OCI-LY1 (cell line): ENCODE data around the gene ADD1.

Source experiments
- H2AFZ ChIP-seq: fragments of 200-600 bp; sonication (generic), shearing (Covaris generic); 2 replicates; pipeline ENCODE4 v1.6.0; 2014; ENCODE audit warnings: antibody characterized with exemption, mild to moderate bottlenecking, low read length
- H3F3A ChIP-seq: fragments of 200-600 bp; sonication (generic), shearing (Covaris generic); 2 replicates; pipeline ENCODE4 v1.6.0; 2014; ENCODE audit warnings: mild to moderate bottlenecking, antibody characterized with exemption, low read length, moderate library complexity; ENCODE audit not compliant: insufficient read depth
- H3K27ac ChIP-seq: fragments of 200-600 bp; sonication (generic); 2 replicates; pipeline ENCODE4 v1.5.1; 2014; ENCODE audit warnings: low read length, mixed run types, mild to moderate bottlenecking, low read depth; ENCODE audit not compliant: poor library complexity, severe bottlenecking
- H3K27me3 ChIP-seq: fragments of 200-600 bp; sonication (generic); 2 replicates; pipeline ENCODE4 v1.6.0; 2014; ENCODE audit warnings: antibody characterized with exemption, mild to moderate bottlenecking, low read length, moderate library complexity; ENCODE audit not compliant: insufficient read depth
- H3K36me3 ChIP-seq: fragments of 200-600 bp; sonication (generic); 2 replicates; pipeline ENCODE4 v1.6.1; 2014; ENCODE audit warnings: mild to moderate bottlenecking, antibody characterized with exemption, low read length, moderate library complexity, mixed read lengths; ENCODE audit not compliant: insufficient read depth
- H3K4me1 ChIP-seq: fragments of 200-600 bp; sonication (generic); 2 replicates; pipeline ENCODE4 v1.5.1; 2014; ENCODE audit warnings: mild to moderate bottlenecking, low read length, moderate library complexity; ENCODE audit not compliant: insufficient read depth, severe bottlenecking
- H3K4me2 ChIP-seq: fragments of 200-600 bp; sonication (generic), shearing (Covaris generic); 2 replicates; pipeline ENCODE4 v1.6.1; 2014; ENCODE audit warnings: low read length
- H3K4me3 ChIP-seq: fragments of 200-600 bp; sonication (generic); 2 replicates; pipeline ENCODE4 v1.5.1; 2014; ENCODE audit warnings: low read length, low read depth, mild to moderate bottlenecking, mixed read lengths; ENCODE audit not compliant: poor library complexity, severe bottlenecking
- H3K79me2 ChIP-seq: fragments of 200-600 bp; shearing (Covaris generic); 2 replicates; pipeline ENCODE4 v1.6.1; 2016; ENCODE audit warnings: mixed run types, low read length, mixed read lengths; ENCODE audit not compliant: insufficient read depth
- H3K9ac ChIP-seq: fragments of 200-600 bp; sonication (generic), shearing (Covaris generic); 2 replicates; pipeline ENCODE4 v1.6.1; 2014; ENCODE audit warnings: mild to moderate bottlenecking, low read length, mixed read lengths
- H3K9me2 ChIP-seq: fragments of 200-600 bp; sonication (generic), shearing (Covaris generic); 2 replicates; pipeline ENCODE4 v1.6.1; 2014; ENCODE audit warnings: low read depth, mild to moderate bottlenecking, low read length, mixed read lengths
- H3K9me3 ChIP-seq: fragments of 200-600 bp; shearing (Covaris generic); 2 replicates; pipeline ENCODE4 v1.6.1; 2014; ENCODE audit warnings: low read length, mixed read lengths
- H4K20me1 ChIP-seq: fragments of 200-600 bp; sonication (generic), shearing (Covaris generic); 2 replicates; pipeline ENCODE4 v1.6.0; 2016; ENCODE audit warnings: mild to moderate bottlenecking, low read length; ENCODE audit not compliant: insufficient read depth
- CTCF ChIP-seq: fragments of 200-600 bp; sonication (generic), shearing (Covaris generic); IDR thresholded peaks from 2 replicates; pipeline ENCODE4 v1.5.1; 2017; ENCODE audit warnings: mild to moderate bottlenecking, antibody characterized with exemption, low read length, moderate library complexity, mixed read lengths
- EZH2 ChIP-seq: fragments of 200-600 bp; sonication (generic), shearing (Covaris generic); IDR thresholded peaks from 2 replicates; pipeline ENCODE4 v1.8.0; 2017; ENCODE audit warnings: borderline replicate concordance, mixed run types, mild to moderate bottlenecking, antibody characterized with exemption, low read length, moderate library complexity, mixed read lengths

The ADD1 gene

GRCh38 chr4:2861631-2862436 lies 18.2 kb downstream of the ADD1 start:
- H3K9me2 ChIP-seq, result no peaks in the 10 kb centered on the region
- H3K4me3 ChIP-seq, result no peak overlapping the region
- H3K27me3 ChIP-seq, result no peaks in the 10 kb centered on the region
- H2AFZ ChIP-seq, result no peak overlapping the region
- no peaks in the 10 kb centered on the region for H4K20me1 ChIP-seq
- no peaks in the 10 kb centered on the region for H3F3A ChIP-seq
- H3K4me1 ChIP-seq, result peaks cover 7% of the 10 kb centered on the region
- H3K79me2 ChIP-seq, result no peaks in the 10 kb centered on the region
- no peak overlapping the region for H3K4me2 ChIP-seq
- no peaks in the 10 kb centered on the region; the same call in 1 of the 2 replicates for H3K36me3 ChIP-seq
- no peak overlapping the region for H3K27ac ChIP-seq
- TF ChIP-seq EZH2 (no peak), CTCF (no peak)
- no peak overlapping the region for H3K9ac ChIP-seq
- H3K9me3 ChIP-seq, result no peaks in the 10 kb centered on the region

- Histone ChIP-seq H3K4me2 (no peak overlapping the region), H3F3A (no peaks in the 10 kb centered on the region), H3K79me2 (no peaks in the 10 kb centered on the region), H3K4me3 (no peak overlapping the region), H3K9ac (no peak overlapping the region), H3K4me1 (peaks cover 7% of the 10 kb centered on the region), H3K9me2 (no peaks in the 10 kb centered on the region), H3K27ac (no peak overlapping the region), H3K9me3 (no peaks in the 10 kb centered on the region), H3K36me3 (no peaks in the 10 kb centered on the region), H4K20me1 (no peaks in the 10 kb centered on the region), H2AFZ (no peak overlapping the region), H3K27me3 (no peaks in the 10 kb centered on the region)
- TF ChIP-seq CTCF, result no peak
- no peak for TF ChIP-seq EZH2
These were observed 18.9 kb downstream of the ADD1 start for GRCh38 chr4:2862528-2862927.

- H3K9me3 ChIP-seq, result no peaks in the 10 kb centered on the region
- no peak overlapping the region for H3K4me2 ChIP-seq
- H2AFZ ChIP-seq, result no peak overlapping the region
- H3F3A ChIP-seq, result no peaks in the 10 kb centered on the region
- no peak overlapping the region for H3K9ac ChIP-seq
- no peak for TF ChIP-seq EZH2
- TF ChIP-seq CTCF, result no peak
- no peak overlapping the region for H3K27ac ChIP-seq
- H3K79me2 ChIP-seq, result no peaks in the 10 kb centered on the region
- no peak overlapping the region for H3K4me3 ChIP-seq
- no peaks in the 10 kb centered on the region for H4K20me1 ChIP-seq
- H3K4me1 ChIP-seq, result peaks cover 7% of the 10 kb centered on the region
- H3K27me3 ChIP-seq, result no peaks in the 10 kb centered on the region
- no peaks in the 10 kb centered on the region for H3K9me2 ChIP-seq
- no peaks in the 10 kb centered on the region for H3K36me3 ChIP-seq
These were observed 20.0 kb downstream of the ADD1 start for GRCh38 chr4:2863649-2864048.
